Activated CD8-positive, alpha-beta memory T cell treated with anti-CD3 and anti-CD28 coated beads for 24 hours (primary cell): ENCODE measurements around the gene FYTTD1.

Source experiments
- DNase-seq: peaks from one replicate; pipeline ENCODE4 v3.0.0-alpha.2; 2020

FYTTD1 gene

DNA sequence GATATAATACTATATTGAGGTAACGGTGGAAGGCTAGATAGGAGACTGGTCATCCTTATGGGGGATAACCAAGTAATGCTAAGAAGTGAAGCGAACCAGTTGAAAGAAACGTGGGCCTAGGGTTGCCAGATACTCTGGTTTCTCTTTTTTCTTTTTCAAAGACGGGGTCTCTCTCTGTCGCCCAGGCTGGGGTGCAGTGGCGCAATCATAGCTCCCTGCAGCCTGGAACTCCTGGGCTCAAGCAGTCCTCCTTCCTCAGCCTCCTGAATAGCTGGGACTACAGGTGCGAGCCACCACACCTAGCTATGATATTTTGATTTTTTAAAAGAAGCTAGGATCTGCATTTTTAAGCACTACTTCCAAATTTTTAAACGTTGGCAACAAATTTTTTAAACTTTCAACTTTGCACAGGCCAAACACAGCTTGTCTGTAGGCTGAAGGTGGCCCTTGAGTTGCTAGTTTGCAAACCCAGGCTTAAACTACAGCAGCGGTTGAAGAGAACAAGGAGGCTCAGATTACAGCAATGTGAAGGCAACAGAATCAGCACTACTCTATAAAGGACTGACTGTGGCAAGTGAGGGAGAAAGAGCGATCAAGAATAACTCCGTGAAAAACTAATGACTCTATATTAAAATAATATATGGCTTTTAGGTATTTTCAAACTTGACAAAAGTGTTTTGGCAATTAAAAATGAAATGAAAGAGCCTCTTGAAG is 11.8 kb upstream of the FYTTD1 start:
- DNase-seq, result no peak

DNA sequence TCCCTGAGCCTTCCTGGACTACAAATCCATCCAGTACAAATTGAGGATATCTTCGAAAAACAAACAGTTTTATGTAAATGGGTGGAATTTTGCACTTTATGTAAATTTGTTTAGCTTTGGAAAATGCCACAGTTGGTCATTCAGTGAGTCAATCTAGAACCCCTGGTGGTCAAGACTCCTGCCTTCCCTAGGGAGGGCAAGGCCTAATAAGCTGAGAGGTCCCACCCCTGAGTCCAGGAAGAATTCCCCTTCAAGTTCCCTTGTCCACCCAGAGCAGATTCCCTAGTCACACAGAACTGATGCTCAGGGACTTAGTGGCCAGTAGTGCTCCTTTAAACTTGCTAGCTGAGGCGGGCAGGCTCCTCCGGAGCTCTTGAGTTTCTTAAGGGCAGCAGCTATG is 6.9 kb upstream of the FYTTD1 start:
- no peak for DNase-seq

DNA sequence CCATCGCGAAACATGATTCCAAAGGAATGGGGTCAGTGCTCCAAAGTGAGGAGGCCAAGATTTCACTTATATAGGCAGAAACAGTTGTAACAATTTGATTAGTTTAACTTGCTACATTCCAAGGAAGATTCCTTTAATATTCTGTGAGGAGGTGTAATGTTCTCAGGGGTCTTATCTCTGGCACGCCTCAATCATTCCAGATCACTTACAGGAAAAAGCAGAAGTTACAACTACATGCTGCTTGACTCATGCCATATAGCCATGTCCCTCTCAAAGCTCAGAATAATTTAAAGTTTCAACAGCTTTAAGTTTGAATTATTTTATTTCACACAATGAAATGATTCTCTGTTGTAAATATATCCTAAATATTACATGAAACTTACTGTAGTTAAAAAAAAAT is 3.5 kb upstream of the FYTTD1 start:
- DNase-seq, result no peak

DNA sequence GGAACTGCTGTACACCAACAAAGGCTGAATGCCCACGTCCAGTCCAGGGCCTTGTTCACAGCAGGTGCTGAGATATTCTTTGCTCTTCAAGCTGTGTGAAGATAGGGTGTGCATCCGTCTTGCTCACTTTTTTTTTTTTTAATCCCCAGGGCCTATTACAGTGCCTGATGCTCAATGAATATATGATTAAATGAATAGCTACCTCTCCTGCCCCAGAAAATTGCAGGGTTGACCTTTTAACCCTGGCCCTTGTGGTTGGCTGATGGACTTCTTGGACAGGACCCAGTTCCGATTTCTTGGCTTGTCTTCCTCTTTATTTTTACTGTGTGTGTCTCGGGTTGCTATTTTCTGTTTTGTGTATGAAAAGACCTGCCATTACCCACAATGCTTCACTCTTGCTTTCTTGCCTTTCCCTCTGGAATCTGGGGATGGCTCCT is 2.9 kb upstream of the FYTTD1 start:
- DNase-seq, result no peak

DNA sequence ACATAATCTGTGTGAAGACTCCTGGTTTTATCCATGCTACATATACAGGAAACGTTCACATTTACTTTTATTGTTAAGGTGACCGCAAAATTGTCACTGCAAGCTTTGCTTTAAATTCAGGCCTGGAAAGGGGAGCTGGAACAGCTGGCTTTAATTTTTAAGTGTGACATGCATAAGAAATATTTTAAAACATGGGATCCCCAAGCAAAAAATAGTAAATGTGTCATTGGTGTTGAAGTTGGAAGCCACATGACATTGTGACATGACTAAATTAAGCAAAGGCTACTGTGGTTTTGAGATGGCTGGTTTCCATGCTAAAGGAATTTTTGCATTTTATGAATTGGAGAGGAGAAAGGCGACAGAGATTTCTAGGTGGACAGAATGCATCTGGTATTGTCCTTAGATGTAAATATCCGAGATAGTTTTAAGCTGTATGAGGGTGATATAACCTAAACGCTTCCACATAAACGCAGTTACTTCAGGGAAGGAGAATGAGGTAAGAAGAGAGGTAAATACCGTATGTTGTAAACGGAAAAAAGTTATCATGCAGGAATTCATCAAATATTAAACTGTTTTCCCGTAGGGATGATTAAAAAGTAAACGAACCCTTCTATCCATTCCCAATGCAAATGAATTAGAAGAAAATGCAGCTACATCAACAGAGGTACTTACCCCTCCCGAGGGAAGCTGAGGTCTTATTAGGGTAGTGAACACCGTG is 927 bp upstream of the FYTTD1 start:
- no peak for DNase-seq

DNA sequence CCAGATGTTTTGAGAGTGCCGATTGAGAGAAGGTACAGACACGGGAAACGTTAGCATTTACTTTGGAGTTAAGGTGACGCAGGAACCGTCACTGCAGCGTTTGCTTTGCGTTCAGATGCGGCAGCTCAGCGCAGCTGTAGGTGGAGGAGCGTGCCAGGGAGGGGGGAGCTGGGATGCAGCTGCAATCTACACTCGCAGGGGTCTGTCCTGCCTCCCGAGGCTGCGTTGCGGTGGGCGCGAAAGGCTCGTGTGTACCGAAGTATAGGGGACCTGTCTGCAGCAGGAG is 425 bp upstream of the FYTTD1 start:
- no peak for DNase-seq

DNA sequence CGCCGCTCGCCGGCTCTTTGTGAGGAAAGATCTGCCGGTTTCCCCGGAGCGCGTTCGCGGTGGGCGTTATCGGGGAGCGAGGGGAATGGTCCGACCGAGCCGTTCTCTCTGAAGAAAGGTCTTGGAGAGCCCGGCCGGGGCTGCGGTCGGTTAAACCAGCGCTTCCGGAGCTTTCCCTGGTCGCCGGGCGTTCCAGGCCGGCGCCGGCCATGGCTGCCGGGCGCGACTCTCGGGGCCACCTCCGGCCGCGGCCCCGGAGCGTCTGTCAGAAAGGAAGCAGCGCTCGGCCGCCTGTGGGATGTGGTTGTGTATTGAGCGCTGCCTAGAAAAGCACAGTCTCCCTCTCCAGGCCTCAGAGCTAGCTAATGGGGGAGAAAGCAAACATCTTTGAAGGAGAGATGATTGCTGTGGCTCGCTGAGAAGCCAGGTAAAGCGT is 731 bp downstream of the FYTTD1 start:
- peak; percentile 81 for DNase-seq

DNA sequence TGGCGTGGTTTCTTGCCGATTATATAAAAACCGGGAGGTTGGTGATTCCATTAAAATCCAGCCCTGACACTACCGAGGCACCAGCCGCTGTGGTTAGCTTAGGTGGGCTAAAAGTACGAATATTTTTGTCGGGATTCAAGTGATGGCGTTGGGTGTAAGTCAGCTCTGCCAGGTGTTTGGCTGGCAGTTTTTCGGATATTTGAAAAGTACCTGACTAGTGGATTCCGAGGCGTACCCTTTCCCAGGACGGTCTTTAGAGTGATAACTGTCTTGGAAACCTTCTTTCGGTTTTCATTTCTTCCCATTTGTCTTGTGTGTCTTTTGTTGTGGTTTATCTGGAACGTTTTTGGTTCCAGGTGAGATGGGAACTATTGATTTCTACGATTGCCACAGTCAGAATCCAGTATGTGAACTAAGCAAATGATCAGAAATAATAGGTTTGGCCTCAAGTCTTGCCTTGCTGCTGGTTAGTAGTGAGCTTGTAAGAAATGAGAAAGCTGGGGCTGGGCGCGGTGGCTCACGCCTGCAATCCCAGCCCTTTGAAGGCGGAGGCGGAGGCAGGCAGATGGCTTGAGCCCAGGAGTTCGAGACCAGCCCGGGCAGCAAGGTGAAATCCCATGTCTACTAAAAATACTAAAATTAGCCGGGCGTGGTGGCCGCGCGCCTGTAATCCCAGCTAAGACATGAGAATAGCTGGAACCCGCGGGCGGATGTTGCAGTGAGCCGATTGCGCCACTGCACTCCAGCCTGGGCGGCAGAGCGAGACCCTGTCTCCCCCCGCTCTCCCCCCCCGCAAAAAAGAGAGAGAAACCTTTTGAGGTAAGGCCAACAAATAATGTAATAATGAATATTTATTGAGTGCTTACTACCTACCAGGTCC is 1.4 kb downstream of the FYTTD1 start:
- peak; percentile 67 for DNase-seq

DNA sequence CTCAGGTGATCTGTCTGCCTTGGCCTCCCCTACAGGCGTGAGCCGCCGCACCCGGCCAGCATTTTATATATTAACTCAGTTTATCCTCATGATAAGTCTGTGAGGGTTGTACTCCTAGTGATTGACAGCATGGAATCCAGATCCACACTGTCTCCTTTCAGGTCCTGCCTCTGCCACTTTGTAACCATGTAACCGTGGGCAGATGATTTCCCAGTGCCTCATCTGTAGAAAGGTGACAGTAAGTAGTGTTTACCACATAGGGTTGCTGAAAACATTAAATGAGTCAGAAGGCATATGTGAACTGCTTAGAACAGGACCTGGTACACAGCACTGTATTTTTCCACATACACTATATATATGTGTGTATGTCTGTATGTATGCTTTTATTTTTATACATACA is 2.4 kb downstream of the FYTTD1 start:
- DNase-seq, result no peak

DNA sequence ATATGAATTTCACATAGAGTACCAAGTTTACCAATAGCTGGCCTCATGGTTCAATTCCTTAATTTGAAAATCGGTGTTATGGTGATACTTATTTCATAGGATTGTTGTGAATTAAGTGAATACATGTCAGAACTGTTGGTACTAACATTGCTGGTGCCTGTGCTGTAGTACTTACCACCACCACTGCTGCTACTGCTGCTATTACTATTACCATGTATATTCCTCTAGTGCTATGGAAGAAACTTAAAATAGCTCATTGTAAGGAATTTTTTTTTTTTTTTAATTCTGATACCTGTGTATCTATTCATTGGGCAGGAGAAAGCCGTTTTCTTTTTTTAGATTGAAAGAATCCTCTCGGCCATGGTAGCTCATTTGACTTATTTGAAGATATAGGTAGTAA is 3.6 kb downstream of the FYTTD1 start:
- DNase-seq, result no peak

DNA sequence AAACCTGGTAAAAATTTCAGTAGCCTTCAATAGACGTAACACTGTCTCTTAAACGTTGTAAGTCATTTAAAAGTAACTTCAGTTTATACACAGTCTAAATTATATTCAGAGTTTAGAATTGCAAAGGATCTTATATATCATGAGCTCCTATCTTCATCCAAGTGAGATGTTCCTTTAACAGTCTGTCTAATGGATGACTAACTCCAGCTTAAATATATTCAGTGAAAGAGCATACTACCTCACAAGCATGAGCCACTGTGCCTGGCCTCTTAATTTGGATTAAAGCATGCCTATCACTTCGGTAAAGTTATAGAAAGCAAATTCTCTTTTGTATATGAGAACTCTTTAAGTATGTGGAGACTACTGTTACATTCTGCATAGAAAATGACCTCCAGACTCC is 7.0 kb downstream of the FYTTD1 start:
- DNase-seq, result no peak

DNA sequence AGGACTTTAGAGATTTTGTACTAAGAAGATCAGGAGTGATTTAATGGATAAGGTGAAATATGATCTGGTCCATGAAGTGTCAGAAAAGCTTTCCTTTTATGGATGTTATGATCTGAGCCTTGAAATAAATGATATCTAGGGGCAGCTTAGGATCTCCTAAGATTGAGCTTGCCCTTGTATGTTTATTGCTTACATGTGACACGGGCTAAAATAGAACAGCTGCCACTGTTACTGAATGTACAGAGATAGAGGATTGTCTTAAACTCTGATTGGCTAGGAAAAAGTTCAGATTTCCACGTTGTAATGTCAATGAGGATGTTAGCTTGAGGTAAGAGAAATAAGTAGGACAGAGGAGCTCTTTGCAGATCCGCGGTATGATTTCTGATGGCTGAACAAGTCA is 8.8 kb downstream of the FYTTD1 start:
- no peak for DNase-seq

DNA sequence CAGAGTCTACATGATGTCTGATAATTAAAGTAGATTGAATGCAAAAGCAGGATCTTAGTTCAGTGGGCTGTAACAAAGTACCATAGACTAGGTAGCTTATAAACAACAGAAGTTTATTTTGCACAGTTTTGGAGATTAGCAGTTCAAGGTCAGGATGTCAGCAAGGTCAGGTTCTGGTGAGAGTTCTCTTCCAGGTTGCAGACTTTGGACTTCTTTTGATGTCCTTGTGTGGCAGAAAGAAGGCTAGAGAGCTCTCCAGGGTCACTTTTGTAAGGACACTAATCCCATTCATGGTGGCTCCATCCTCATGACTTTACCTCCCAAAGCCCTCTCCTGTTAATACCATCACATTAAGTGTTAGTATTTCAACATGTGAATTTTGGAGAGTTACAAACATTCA is 12.1 kb downstream of the FYTTD1 start:
- no peak for DNase-seq

DNA sequence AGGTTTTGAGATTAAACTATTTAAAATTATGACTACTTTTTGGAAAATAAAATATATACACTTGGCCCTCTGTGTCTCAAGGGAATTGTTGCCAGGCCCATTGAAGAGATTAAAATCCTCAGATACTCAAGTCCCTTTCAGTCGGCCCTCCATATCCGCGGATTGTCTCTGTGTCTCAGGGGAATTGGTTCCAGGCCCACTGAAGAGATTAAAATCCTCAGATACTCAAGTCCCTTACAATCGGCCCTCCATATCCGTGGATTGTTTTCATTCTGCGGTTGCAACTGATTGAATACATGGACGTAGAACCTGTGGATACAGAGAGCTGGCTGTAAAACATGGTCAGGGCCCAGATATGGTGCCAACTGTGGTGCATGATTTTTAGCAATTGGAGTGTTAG is 25.6 kb downstream of the FYTTD1 start:
- DNase-seq, result no peak

DNA sequence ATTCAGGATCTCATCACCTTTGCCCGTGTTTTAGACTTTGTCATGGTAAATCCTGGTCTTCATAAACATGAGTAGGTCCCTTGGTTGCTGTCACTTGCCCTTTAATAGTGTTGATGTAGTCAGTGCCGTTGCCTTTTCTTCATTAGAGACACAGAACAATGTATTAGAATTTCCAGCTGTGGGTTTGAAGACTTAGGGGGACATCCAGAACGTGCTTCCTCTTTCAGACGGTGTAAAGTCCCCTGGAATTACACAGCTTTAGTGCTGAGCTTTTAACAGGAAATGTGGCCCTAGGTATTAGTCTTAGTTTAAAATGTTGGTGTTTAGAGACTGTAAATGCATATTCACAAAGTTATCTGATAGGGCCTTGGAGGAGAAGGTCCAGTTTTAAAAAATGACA is 32.5 kb downstream of the FYTTD1 start:
- no peak for DNase-seq

DNA sequence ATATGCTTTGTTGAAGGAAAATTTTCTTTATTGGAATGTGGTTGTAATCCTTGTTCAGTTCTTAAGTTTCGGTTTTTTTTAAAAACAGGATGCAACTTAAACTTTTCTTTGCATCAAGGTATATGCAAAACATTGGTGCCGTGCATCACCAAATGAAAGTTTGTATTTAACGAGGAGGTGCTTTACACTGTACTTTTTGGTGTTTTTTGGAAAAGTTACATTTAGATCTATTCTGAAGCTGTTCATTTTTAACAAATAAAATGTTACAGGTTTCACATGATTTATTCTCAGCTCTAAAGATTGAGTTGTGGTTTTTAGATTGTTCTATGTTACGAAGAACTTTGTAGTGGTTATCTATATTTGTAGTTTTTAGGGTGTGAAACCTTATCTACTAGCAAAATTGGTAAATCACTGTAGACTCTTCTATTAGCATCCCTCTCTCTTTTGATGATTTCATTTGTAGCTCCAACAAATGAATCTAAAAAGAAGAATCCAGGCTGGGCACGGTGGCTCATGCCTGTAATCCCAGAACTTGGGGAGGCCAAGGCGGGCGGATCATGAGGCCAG is 34.4 kb downstream of the FYTTD1 start:
- DNase-seq, result no peak

DNA sequence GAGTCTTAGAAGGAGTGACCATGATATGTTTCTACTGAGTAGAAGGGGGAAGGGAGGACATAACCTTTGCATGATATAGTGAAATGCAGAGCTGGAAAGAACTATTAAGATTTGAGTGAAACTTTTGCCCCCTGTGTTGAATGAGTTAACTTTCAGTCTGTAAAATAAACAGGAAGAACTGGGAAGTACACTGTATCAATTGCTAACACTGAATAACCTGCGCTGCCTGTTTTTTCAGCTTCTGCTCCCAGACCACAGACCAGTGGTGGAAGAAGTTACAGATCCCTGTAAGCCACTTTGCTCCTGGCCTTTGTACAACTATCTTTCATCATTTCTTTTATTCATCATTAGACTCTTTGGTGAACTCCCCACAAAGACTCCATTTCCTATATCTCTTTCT is 37.7 kb downstream of the FYTTD1 start:
- DNase-seq, result no peak

DNA sequence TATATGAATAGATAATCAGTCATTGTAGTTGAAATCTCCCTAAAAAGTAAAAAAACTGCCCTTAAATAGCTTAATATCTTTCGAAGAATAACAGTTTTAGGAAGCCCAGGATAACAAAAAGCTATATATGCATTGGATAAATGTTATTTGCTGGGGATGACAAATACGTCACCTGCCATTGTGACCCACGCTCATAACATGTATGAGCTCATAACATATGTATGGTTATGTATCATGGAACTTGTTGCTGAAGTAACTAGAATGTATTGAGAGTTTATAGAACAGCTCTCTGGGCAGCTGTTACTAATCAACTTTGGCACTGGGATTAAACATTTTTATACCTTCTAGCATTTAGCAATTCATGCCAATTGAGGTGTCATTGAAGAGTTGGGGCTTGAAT is 39.6 kb downstream of the FYTTD1 start:
- no peak for DNase-seq

DNA sequence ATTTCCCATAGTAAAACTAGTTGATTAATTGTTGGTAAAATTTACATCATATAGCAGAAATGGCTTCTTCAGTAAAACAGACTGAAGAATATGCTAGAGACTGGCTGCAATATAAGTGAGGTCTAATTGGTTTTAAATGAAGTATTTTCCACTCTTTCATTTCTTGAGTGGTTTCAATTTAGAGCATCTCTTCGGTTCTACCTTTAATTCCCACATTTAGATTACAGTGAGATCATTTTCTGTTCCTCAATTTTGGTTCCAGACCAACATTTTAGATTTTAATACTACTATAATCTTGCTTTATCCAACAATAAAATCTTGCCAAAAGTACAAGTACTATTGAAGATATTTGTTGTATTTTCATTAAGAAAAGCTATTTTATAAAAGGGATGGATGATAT is 40.4 kb downstream of the FYTTD1 start:
- DNase-seq, result no peak

DNA sequence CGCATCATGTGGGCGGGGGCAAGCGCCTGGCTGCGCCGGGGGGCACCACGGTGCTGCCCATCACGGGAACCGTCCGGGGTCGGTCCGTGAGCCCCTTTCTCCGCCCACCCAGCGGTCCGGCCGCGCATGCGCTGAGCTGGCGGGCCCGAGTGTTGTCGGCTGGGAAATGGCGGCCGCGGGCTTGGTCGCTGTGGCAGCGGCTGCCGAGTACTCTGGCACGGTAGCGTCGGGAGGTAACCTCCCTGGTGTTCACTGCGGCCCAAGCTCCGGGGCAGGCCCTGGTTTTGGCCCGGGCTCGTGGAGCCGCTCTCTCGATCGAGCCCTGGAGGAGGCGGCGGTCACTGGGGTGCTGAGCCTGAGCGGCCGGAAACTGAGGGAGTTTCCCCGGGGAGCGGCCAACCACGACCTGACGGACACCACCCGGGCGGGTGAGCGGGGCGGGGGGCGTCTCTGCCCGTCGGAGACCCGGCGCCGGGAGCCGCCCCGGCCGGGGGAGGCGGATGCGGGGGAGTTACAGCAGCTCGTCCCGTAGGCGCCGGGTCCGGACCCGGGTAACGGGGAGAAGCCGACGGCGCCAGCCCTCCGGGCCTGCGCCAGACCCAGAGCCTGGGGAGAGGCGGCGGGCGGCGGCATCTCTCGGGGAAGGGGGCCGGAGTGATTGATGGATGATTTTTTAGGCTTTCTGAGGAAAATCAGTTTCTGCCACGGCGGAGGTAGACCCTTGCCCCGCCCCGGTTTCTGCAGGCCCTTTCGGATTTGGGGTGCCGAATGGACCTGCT is 41.6 kb downstream of the FYTTD1 start, which contains the start of gene LRCH3:
TSS of gene LRCH3 (plus strand) at position 142 of the 779 bp plus-strand sequence. CDS start at position 167, 25 bp downstream.
- peak; percentile 96 for DNase-seq

DNA sequence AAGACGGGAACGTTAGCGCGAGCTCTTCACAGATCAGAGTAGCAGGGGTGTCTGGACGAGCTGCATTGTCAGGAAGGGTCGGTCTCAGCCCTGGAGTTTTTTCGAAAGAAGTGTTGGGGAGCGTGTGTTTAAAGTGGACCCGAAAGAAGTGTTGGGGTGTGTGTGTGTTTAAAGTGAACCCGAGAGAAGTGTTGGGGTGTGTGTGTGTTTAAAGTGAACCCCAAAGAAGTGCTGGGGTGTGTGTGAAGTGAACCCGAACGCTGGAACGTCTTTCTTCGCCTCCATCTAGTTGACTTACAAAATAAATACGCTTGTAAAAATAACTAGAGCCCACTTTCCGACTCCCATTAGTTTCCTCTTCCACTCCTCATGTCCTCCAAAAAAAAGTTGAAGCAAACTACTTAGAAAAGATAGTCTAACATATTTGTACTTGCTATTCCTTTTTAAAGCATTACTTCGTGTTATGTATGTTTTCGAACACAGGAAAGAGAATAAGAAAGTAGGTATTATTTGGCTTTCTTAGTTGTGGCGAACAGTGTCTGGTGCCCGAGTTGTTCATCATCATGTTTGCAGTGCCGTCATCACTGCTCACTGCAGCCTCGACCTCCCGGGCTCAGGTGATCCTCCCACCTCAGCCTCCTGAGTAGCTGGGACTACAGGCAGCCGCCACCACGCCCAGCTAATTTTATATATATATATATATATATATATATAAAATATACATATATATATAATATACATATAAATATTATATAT is 42.4 kb downstream of the FYTTD1 start:
- no peak for DNase-seq

DNA sequence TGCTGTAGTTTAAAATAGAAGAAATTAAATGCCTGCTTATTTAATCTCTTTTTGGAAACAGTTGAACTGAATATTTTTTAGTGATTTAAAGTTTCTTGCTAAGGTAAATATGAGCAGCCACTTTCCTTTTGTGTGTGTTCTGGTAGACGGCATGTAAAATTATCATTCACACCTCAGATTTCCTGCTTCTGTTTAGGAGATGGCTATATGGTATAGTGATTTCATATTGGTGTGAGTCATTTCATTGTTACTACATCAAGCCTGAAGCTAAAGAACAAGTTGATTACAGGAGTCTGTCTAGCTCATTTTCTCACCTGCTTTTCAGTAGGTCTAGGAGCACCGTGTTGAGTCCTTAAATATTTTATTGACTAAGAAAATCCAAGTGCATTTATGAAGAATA is 43.6 kb downstream of the FYTTD1 start:
- no peak for DNase-seq
